HG03066 (cell line): ENCODE results near the gene MARS1.
"Not testable (repeated sequence)": the region's sequence is repeated elsewhere in the genome, so short reads cannot be mapped to it uniquely, and the experiment has no call there.

Experiments used
- ATAC-seq: cut with Tn5 transposase; IDR thresholded peaks from one replicate; pipeline ENCODE4 v1.9.1; 2021; ENCODE audit warnings: low read depth; ENCODE audit not compliant: unreplicated experiment

MARS1 gene

GRCh38 chr12:57487597-57488401 lies at the start of gene MARS1:
MARS1 (plus strand) TSS chr12:57488068; CDS start chr12:57488091, 23 bp downstream.
- peak; percentile 99 for ATAC-seq

- no peak for ATAC-seq
These were observed 49.5 kb upstream of the MARS1 start for GRCh38 chr12:57438400-57438799.

- no peak for ATAC-seq
These were observed 48.1 kb upstream of the MARS1 start for GRCh38 chr12:57439762-57440266.

- not testable (repeated sequence) for ATAC-seq
These were observed 46.5 kb upstream of the MARS1 start for GRCh38 chr12:57441393-57441792.

- ATAC-seq = no peak
These were observed 45.9 kb upstream of the MARS1 start for GRCh38 chr12:57441846-57442427.

GRCh38 chr12:57444337-57444736 lies 43.5 kb upstream of the MARS1 start:
- not testable (repeated sequence) for ATAC-seq

GRCh38 chr12:57444744-57445143 lies 43.1 kb upstream of the MARS1 start:
- ATAC-seq = no peak

GRCh38 chr12:57446292-57446960 lies 41.4 kb upstream of the MARS1 start:
- ATAC-seq = no peak

GRCh38 chr12:57448669-57449068 lies 39.2 kb upstream of the MARS1 start:
- ATAC-seq = no peak

- ATAC-seq = no peak
These were observed 38.5 kb upstream of the MARS1 start for GRCh38 chr12:57449375-57449774.

GRCh38 chr12:57450057-57450456 lies 37.8 kb upstream of the MARS1 start:
- ATAC-seq = no peak

GRCh38 chr12:57451233-57451778 lies 36.6 kb upstream of the MARS1 start:
- no peak for ATAC-seq

GRCh38 chr12:57452181-57452936 lies 35.5 kb upstream of the MARS1 start:
- ATAC-seq = no peak

GRCh38 chr12:57452937-57453509 lies 34.8 kb upstream of the MARS1 start:
- peak; percentile 68 for ATAC-seq

- no peak for ATAC-seq
These were observed 33.7 kb upstream of the MARS1 start for GRCh38 chr12:57454213-57454565.

GRCh38 chr12:57454566-57455373 lies 33.1 kb upstream of the MARS1 start, which contains the start of gene INHBE:
INHBE (plus strand) TSS chr12:57455307; CDS start chr12:57455537, 230 bp downstream.
- no peak for ATAC-seq

- ATAC-seq = no peak
These were observed 32.3 kb upstream of the MARS1 start for GRCh38 chr12:57455374-57456144.

- no peak for ATAC-seq
These were observed 31.6 kb upstream of the MARS1 start for GRCh38 chr12:57456145-57456700.
